MM.1S (cell line): ENCODE data around the gene RABGAP1L.

Experiments used
- DNase-seq: peaks from one replicate; pipeline ENCODE4 v3.0.0-alpha.2; 2015
- H2AFZ ChIP-seq: fragments of 300-600 bp; sonication (generic); 2 replicates; pipeline ENCODE4 v1.6.0; 2016; ENCODE audit warnings: antibody characterized with exemption, low read length
- H3F3A ChIP-seq: fragments of 300-600 bp; sonication (generic); 2 replicates; pipeline ENCODE4 v1.6.1; 2016; ENCODE audit warnings: mild to moderate bottlenecking, antibody characterized with exemption, low read length, moderate library complexity, mixed read lengths; ENCODE audit not compliant: insufficient read depth
- H3K27ac ChIP-seq: fragments of 300-600 bp; sonication (generic); 2 replicates; pipeline ENCODE4 v1.5.1; 2016; ENCODE audit warnings: mild to moderate bottlenecking, low read length
- H3K27me3 ChIP-seq: fragments of 300-600 bp; sonication (generic); replicated peaks from 2 replicates; pipeline ENCODE4 v1.6.0; 2016; ENCODE audit warnings: low read length; ENCODE audit not compliant: insufficient read depth
- H3K36me3 ChIP-seq: fragments of 300-600 bp; sonication (generic); replicated peaks from 2 replicates; pipeline ENCODE4 v1.6.1; 2016; ENCODE audit warnings: mild to moderate bottlenecking, low read length, mixed read lengths; ENCODE audit not compliant: insufficient read depth
- H3K4me1 ChIP-seq: fragments of 300-600 bp; sonication (generic); 2 replicates; pipeline ENCODE4 v1.6.1; 2016; ENCODE audit warnings: low read length, mixed read lengths
- H3K4me2 ChIP-seq: fragments of 300-600 bp; sonication (generic); 2 replicates; pipeline ENCODE4 v1.6.0; 2016; ENCODE audit warnings: low read depth, low read length
- H3K4me3 ChIP-seq: fragments of 300-600 bp; sonication (generic); 2 replicates; pipeline ENCODE4 v1.5.1; 2016; ENCODE audit warnings: low read length, mixed read lengths
- H3K79me2 ChIP-seq: fragments of 300-600 bp; sonication (generic); 2 replicates; pipeline ENCODE4 v1.6.1; 2016; ENCODE audit warnings: mixed run types, low read length, mixed read lengths
- H3K9ac ChIP-seq: fragments of 300-600 bp; sonication (generic); 2 replicates; pipeline ENCODE4 v1.6.1; 2016; ENCODE audit warnings: low read length, mixed read lengths
- H3K9me2 ChIP-seq: fragments of 300-600 bp; sonication (generic); replicated peaks from 2 replicates; pipeline ENCODE4 v1.6.1; 2016; ENCODE audit warnings: mild to moderate bottlenecking, low read length, mixed read lengths; ENCODE audit not compliant: insufficient read depth
- H3K9me3 ChIP-seq: fragments of 300-600 bp; sonication (generic); replicated peaks from 2 replicates; pipeline ENCODE4 v1.6.1; 2016; ENCODE audit warnings: mild to moderate bottlenecking, low read length, mixed read lengths; ENCODE audit not compliant: insufficient read depth
- H4K20me1 ChIP-seq: fragments of 300-600 bp; sonication (generic); 2 replicates; pipeline ENCODE4 v1.6.1; 2016; ENCODE audit warnings: mild to moderate bottlenecking, low read length, moderate library complexity, mixed read lengths; ENCODE audit not compliant: insufficient read depth
- EZH2 ChIP-seq: fragments of 300-600 bp; sonication (generic); optimal IDR thresholded peaks from 2 replicates; pipeline ENCODE3; 2017; ENCODE audit warnings: low read depth, mild to moderate bottlenecking, antibody characterized with exemption, low read length, mixed read lengths
- EZH2phosphoT487 ChIP-seq: fragments of 300-600 bp; sonication (generic); IDR thresholded peaks from 2 replicates; pipeline ENCODE4 v1.6.1; 2018; ENCODE audit warnings: antibody characterized with exemption, low read length
- TF ChIP-seq, protein P1 (sequence below): fragments of 300-600 bp; sonication (generic); IDR thresholded peaks from 2 replicates; pipeline ENCODE4 v1.5.1; 2016; ENCODE audit warnings: antibody characterized with exemption, low read length, mixed read lengths

Gene RABGAP1L

GRCh38 chr1:174700775-174701174, 541.5 kb downstream of the RABGAP1L start:
- H4K20me1 ChIP-seq: no peaks in the 10 kb centered on the region
- no peaks in the 10 kb centered on the region for H3K9me3 ChIP-seq
- H3K9me2 ChIP-seq: no peaks in the 10 kb centered on the region
- no peaks in the 10 kb centered on the region for H3K79me2 ChIP-seq
- no peak for DNase-seq
- no peaks in the 10 kb centered on the region for H3K36me3 ChIP-seq
- H3K27ac ChIP-seq: no peak overlapping the region
- TF ChIP-seq, protein P1, sequence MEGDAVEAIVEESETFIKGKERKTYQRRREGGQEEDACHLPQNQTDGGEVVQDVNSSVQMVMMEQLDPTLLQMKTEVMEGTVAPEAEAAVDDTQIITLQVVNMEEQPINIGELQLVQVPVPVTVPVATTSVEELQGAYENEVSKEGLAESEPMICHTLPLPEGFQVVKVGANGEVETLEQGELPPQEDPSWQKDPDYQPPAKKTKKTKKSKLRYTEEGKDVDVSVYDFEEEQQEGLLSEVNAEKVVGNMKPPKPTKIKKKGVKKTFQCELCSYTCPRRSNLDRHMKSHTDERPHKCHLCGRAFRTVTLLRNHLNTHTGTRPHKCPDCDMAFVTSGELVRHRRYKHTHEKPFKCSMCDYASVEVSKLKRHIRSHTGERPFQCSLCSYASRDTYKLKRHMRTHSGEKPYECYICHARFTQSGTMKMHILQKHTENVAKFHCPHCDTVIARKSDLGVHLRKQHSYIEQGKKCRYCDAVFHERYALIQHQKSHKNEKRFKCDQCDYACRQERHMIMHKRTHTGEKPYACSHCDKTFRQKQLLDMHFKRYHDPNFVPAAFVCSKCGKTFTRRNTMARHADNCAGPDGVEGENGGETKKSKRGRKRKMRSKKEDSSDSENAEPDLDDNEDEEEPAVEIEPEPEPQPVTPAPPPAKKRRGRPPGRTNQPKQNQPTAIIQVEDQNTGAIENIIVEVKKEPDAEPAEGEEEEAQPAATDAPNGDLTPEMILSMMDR: no peak
- TF ChIP-seq EZH2phosphoT487: no peak
- TF ChIP-seq EZH2: no peak
- no peaks in the 10 kb centered on the region for H3K27me3 ChIP-seq
- H3K9ac ChIP-seq: no peak overlapping the region
- no peak overlapping the region for H2AFZ ChIP-seq
- no peak overlapping the region for H3K4me3 ChIP-seq
- no peaks in the 10 kb centered on the region for H3F3A ChIP-seq
- H3K4me1 ChIP-seq: no peaks in the 10 kb centered on the region
- H3K4me2 ChIP-seq: no peak overlapping the region

DNA sequence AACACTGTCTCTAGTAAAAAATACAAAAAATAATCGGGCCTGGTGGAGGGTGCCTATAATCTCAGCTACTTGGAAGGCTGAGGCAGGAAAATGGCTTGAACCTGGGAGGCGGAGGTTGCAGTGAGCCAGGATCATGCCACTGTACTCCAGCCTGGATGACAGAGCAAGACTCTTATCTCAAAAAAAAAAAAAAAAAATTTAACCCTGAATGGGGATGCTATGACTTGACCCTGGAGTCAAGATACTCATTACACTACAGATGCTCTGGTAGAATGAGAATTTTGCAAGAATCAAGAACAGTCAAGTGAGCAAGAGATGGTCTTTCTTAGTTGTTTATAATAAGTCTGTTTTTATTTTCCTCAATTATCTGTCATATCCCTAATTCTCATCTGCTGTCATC, 542.2 kb downstream of the RABGAP1L start:
- Histone ChIP-seq H3K4me3 (no peak overlapping the region), H3K4me2 (no peak overlapping the region), H3K36me3 (no peaks in the 10 kb centered on the region), H3K27ac (no peak overlapping the region), H3K27me3 (no peaks in the 10 kb centered on the region), H3K4me1 (no peaks in the 10 kb centered on the region), H3K9me2 (no peaks in the 10 kb centered on the region), H3K79me2 (no peaks in the 10 kb centered on the region), H3K9me3 (no peaks in the 10 kb centered on the region), H2AFZ (no peak overlapping the region), H4K20me1 (no peaks in the 10 kb centered on the region), H3F3A (no peaks in the 10 kb centered on the region), H3K9ac (no peak overlapping the region)
- no peak for DNase-seq
- TF ChIP-seq, protein P1: no peak
- TF ChIP-seq EZH2 (no peak), EZH2phosphoT487 (no peak)

DNA sequence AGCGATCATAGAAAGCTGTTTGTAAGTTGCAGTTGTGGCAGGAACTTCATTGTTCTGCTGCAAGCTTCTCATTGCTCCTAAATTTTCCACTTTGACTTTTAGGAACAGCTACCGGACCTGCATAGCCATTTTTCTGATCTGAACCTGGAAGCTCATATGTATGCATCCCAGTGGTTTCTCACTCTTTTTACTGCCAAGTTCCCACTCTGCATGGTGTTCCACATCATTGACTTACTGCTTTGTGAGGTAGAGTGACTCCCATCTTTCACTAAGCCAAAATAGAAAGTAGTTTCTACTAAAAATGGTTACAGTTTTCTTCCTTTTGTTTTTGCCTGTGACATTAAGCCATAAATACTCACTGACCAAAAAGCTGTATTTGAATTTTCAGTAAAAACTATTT, 542.7 kb downstream of the RABGAP1L start:
- Histone ChIP-seq H3K27ac (no peak overlapping the region), H4K20me1 (no peaks in the 10 kb centered on the region), H3K9me2 (no peaks in the 10 kb centered on the region), H3K4me2 (no peak overlapping the region), H3K4me3 (no peak overlapping the region), H2AFZ (no peak overlapping the region), H3K9me3 (no peaks in the 10 kb centered on the region), H3K27me3 (no peaks in the 10 kb centered on the region), H3K36me3 (no peaks in the 10 kb centered on the region), H3K9ac (no peak overlapping the region), H3K4me1 (no peaks in the 10 kb centered on the region), H3F3A (no peaks in the 10 kb centered on the region), H3K79me2 (no peaks in the 10 kb centered on the region)
- DNase-seq: no peak
- TF ChIP-seq EZH2phosphoT487: no peak
- TF ChIP-seq, protein P1: no peak
- TF ChIP-seq EZH2: no peak

DNA sequence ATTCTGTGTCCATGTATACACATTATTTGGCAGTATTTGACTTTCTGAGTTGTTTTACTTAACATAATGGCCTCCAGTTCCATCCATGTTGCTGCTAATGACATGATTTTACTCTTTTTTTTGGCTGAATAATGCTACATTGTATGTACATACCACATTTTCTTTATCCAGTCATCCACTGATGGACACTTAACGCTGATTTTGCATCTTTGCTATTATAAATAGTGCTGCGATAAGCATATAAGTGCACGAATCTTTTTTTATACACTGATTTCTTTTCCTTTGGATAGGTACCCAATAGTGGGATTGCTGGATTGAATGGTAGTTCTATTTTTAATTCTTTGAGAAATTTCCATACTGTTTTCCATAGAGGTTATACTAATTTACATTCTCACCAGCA, 544.0 kb downstream of the RABGAP1L start:
- Histone ChIP-seq H3K27ac (no peak overlapping the region), H3K9me3 (no peaks in the 10 kb centered on the region), H2AFZ (no peak overlapping the region), H3K27me3 (no peaks in the 10 kb centered on the region), H3K79me2 (no peaks in the 10 kb centered on the region), H3K4me1 (no peaks in the 10 kb centered on the region), H3K9me2 (no peaks in the 10 kb centered on the region), H3F3A (no peaks in the 10 kb centered on the region), H3K36me3 (no peaks in the 10 kb centered on the region), H3K4me3 (no peak overlapping the region), H4K20me1 (no peaks in the 10 kb centered on the region), H3K4me2 (no peak overlapping the region), H3K9ac (no peak overlapping the region)
- DNase-seq: no peak
- no peak for TF ChIP-seq EZH2
- no peak for TF ChIP-seq EZH2phosphoT487
- TF ChIP-seq, protein P1: no peak
